Astrocyte (in vitro differentiated cells and primary cell): ENCODE results near the gene PLA2G4D.

ENCODE experiments used
- CTCF ChIP-seq: IDR thresholded peaks from 2 replicates; pipeline ENCODE4 v1.5.1; 2011; ENCODE audit warnings: low read depth, mild to moderate bottlenecking, inconsistent platforms, low read length, moderate library complexity; ENCODE audit not compliant: insufficient read depth
- EZH2 ChIP-seq: IDR thresholded peaks from 2 replicates; pipeline ENCODE4 v1.6.1; 2012; ENCODE audit warnings: mild to moderate bottlenecking, low read length, inconsistent platforms; ENCODE audit not compliant: insufficient read depth

- TF ChIP-seq CTCF (no peak), EZH2 (no peak)
Measured at GRCh38 chr15:42027521-42027920, 66.8 kb downstream of the PLA2G4D start.
